ENCODE results near the gene GNAL.

- no peak for TF ChIP-seq CTCF (IDR thresholded peaks at IDR 0.05 in 8 of 11, conservative IDR thresholded peaks at IDR 0.05 in 3 of 11)
- no peak for TF ChIP-seq POLR2AphosphoS5 (IDR thresholded peaks at IDR 0.05)
- no peak for TF ChIP-seq POLR2A (IDR thresholded peaks at IDR 0.05)
These were observed 170.9 kb downstream of the GNAL start for GRCh38 chr18:11859903-11860407.

Data from spleen (tissue), 7 donors.